Measurements from ENCODE around the gene KLHL3.

Gene KLHL3

GRCh38 chr5:137743031-137743640 lies 7.2 kb upstream of the KLHL3 start:
- DNase-seq (ENCODE audit: low read depth): no peak

GRCh38 chr5:137741718-137742117 lies 5.8 kb upstream of the KLHL3 start:
- DNase-seq (ENCODE audit: low read depth): no peak

- DNase-seq (ENCODE audit: low read depth): no peak
These were observed 3.8 kb upstream of the KLHL3 start for GRCh38 chr5:137739737-137740136.

- no peak for DNase-seq (ENCODE audit: low read depth)
These were observed 3.1 kb upstream of the KLHL3 start for GRCh38 chr5:137738947-137739346.

- DNase-seq (ENCODE audit: low read depth): no peak
These were observed 1.7 kb upstream of the KLHL3 start for GRCh38 chr5:137737349-137738131.

GRCh38 chr5:137736496-137736895 lies 607 bp upstream of the KLHL3 start:
- no peak for DNase-seq (ENCODE audit: low read depth)

GRCh38 chr5:137734962-137735554 lies 831 bp downstream of the KLHL3 start:
- DNase-seq (ENCODE audit: low read depth): no peak

GRCh38 chr5:137734331-137734730 lies 1.6 kb downstream of the KLHL3 start:
- no peak for DNase-seq (ENCODE audit: low read depth)

- DNase-seq (ENCODE audit: low read depth): no peak
These were observed 2.0 kb downstream of the KLHL3 start for GRCh38 chr5:137733922-137734321.

- no peak for DNase-seq (ENCODE audit: low read depth)
These were observed 2.9 kb downstream of the KLHL3 start for GRCh38 chr5:137733006-137733405.

GRCh38 chr5:137731176-137731575 lies 4.7 kb downstream of the KLHL3 start:
- no peak for DNase-seq (ENCODE audit: low read depth)

GRCh38 chr5:137730336-137730735 lies 5.6 kb downstream of the KLHL3 start:
- DNase-seq (ENCODE audit: low read depth): no peak

GRCh38 chr5:137728048-137728447 lies 7.8 kb downstream of the KLHL3 start:
- no peak for DNase-seq (ENCODE audit: low read depth)

GRCh38 chr5:137727623-137728022 lies 8.3 kb downstream of the KLHL3 start:
- no peak for DNase-seq (ENCODE audit: low read depth)

GRCh38 chr5:137724251-137724650 lies 11.6 kb downstream of the KLHL3 start:
- no peak for DNase-seq (ENCODE audit: low read depth)

- no peak for DNase-seq (ENCODE audit: low read depth)
These were observed 17.3 kb downstream of the KLHL3 start for GRCh38 chr5:137718611-137719010.

GRCh38 chr5:137716337-137716736 lies 19.6 kb downstream of the KLHL3 start:
- no peak for DNase-seq (ENCODE audit: low read depth)

GRCh38 chr5:137715456-137715855 lies 20.4 kb downstream of the KLHL3 start:
- no peak for DNase-seq (ENCODE audit: low read depth)

GRCh38 chr5:137714946-137715345 lies 20.9 kb downstream of the KLHL3 start:
- no peak for DNase-seq (ENCODE audit: low read depth)

GRCh38 chr5:137714494-137714893 lies 21.4 kb downstream of the KLHL3 start:
- DNase-seq (ENCODE audit: low read depth): no peak

- no peak for DNase-seq (ENCODE audit: low read depth)
These were observed 23.7 kb downstream of the KLHL3 start for GRCh38 chr5:137712139-137712667.

- no peak for DNase-seq (ENCODE audit: low read depth)
These were observed 25.8 kb downstream of the KLHL3 start for GRCh38 chr5:137710086-137710485.
